HepG2 (cell line): Measurements from ENCODE around the gene STBD1. TPM values are rescaled to one million over a fixed set of nuclear protein-coding genes. Genes with fewer than 3 reads are reported as not detected.
A peak's percentile ranks its signal among the peaks of the same experiment; 100 is the strongest.

Source experiments
- CBX5 ChIP-seq: sonication (generic); formaldehyde crosslinking; IDR thresholded peaks from 2 replicates; pipeline ENCODE4 v1.4.0; 2020; ENCODE audit warnings: missing genetic modification reagents, borderline replicate concordance
- EP300 ChIP-seq, 3 experiments: sonication (generic) in 1 of 3; formaldehyde crosslinking in 1 of 3; IDR thresholded peaks; 2 replicates each; pipeline versions ENCODE4 v1.5.1 to v1.6.1; 2011 to 2020; ENCODE audit warnings: low read depth in 2 of 3, low read length in 2 of 3, borderline replicate concordance in 1 of 3, improper control_type of control experiment in 1 of 3, mild to moderate bottlenecking in 1 of 3, missing genetic modification reagents in 1 of 3, moderate library complexity in 1 of 3
- FOXC1 ChIP-seq: sonication (generic); formaldehyde crosslinking; IDR thresholded peaks from 2 replicates; pipeline ENCODE4 v1.8.0; 2022; ENCODE audit warnings: mild to moderate bottlenecking, missing genetic modification reagents, borderline replicate concordance
- GMEB1 ChIP-seq: sonication (generic); formaldehyde crosslinking; IDR thresholded peaks from 2 replicates; pipeline ENCODE4 v1.5.1; 2020; ENCODE audit warnings: missing genetic modification reagents, mild to moderate bottlenecking, borderline replicate concordance
- HOMEZ ChIP-seq: IDR thresholded peaks from 2 replicates; pipeline ENCODE4 v1.6.1; 2016; ENCODE audit warnings: low read depth
- KLF11 ChIP-seq: IDR thresholded peaks from 2 replicates; pipeline ENCODE4 v1.6.1; 2016; ENCODE audit warnings: missing compliant biosample characterization
- MBD4 ChIP-seq: IDR thresholded peaks from 2 replicates; pipeline ENCODE4 v1.6.1; 2012; ENCODE audit warnings: low read length, inconsistent platforms, borderline replicate concordance
- NFAT5 ChIP-seq: sonication (generic); formaldehyde crosslinking; IDR thresholded peaks from 2 replicates; pipeline ENCODE4 v1.4.0; 2020; ENCODE audit warnings: missing genetic modification reagents
- PAWR ChIP-seq: sonication (generic); formaldehyde crosslinking; IDR thresholded peaks from 2 replicates; pipeline ENCODE4 v1.4.0; 2020; ENCODE audit warnings: missing genetic modification reagents, mild to moderate bottlenecking, borderline replicate concordance
- PRDM10 ChIP-seq: sonication (generic); formaldehyde crosslinking; IDR thresholded peaks from 2 replicates; pipeline ENCODE4 v1.4.0; 2020; ENCODE audit warnings: low read depth, missing genetic modification reagents
- SAP130 ChIP-seq: IDR thresholded peaks from 2 replicates; pipeline ENCODE4 v1.6.1; 2016; ENCODE audit warnings: low read depth
- TBP ChIP-seq: sonication (generic); formaldehyde crosslinking; IDR thresholded peaks from 2 replicates; pipeline ENCODE4 v1.5.0; 2020; ENCODE audit warnings: missing genetic modification reagents
- TCF7L2 ChIP-seq: IDR thresholded peaks from 2 replicates; pipeline ENCODE4 v1.6.1; 2011; ENCODE audit warnings: mild to moderate bottlenecking, low read depth, low read length, moderate library complexity
- U2AF1 ChIP-seq: fragments of 200-400 bp; formaldehyde crosslinking; optimal IDR thresholded peaks from 2 replicates; pipeline ENCODE3; 2017; ENCODE audit warnings: mild to moderate bottlenecking, low read depth, low read length
- ZKSCAN8 ChIP-seq: IDR thresholded peaks from 2 replicates; pipeline ENCODE4 v1.6.1; 2016; ENCODE audit warnings: borderline replicate concordance, missing genetic modification reagents, missing compliant biosample characterization
- ZNF432 ChIP-seq: sonication (generic); formaldehyde crosslinking; IDR thresholded peaks from 2 replicates; pipeline ENCODE4 v1.5.0; 2020; ENCODE audit warnings: missing genetic modification reagents, mild to moderate bottlenecking, borderline replicate concordance
- ZNF468 ChIP-seq: sonication (generic); formaldehyde crosslinking; IDR thresholded peaks from 2 replicates; pipeline ENCODE4 v1.8.0; 2022; ENCODE audit warnings: mild to moderate bottlenecking, moderate library complexity, missing genetic modification reagents
- ZNF652 ChIP-seq: IDR thresholded peaks from 2 replicates; pipeline ENCODE4 v1.6.1; 2016; ENCODE audit warnings: low read depth, borderline replicate concordance
- polyA plus RNA-seq, 8 experiments: library from polyadenylated mRNA; depleted of rRNA in 3 of 8; stranded (reverse) in 7 of 8; unstranded in 1 of 8; fragments of >200 nt; fragmentation: Illumina TruSeq in 4 of 8; extraction: Trizol in 4 of 8; gene quantifications; 2 replicates each; pipeline versions ENCODE4 v1.2.1 to v1.2.3, GENCODE V29; 2011 to 2016; ENCODE audit warnings: low read depth in 4 of 8, missing spikeins in 1 of 8, mixed read lengths in 1 of 8; ENCODE audit not compliant: insufficient read depth in 1 of 8
- total RNA-seq, 5 experiments: library from RNA; depleted of rRNA; stranded (reverse); fragments of >200 nt; fragmentation: Illumina TruSeq; extraction: Trizol; gene quantifications; 2 replicates each; pipeline ENCODE4 v1.2.3, GENCODE V29; 2016; ENCODE audit warnings: low read depth in 1 of 5

STBD1 gene
- total and polyA plus RNA-seq, 2 of the 13 experiments (the other 11 are each of a cell fraction or from before 2014, with no cell fraction given), result 2.8 to 4.3 TPM

- TF ChIP-seq EP300 (IDR thresholded peaks at IDR 0.05; ENCODE audit: low read depth in 2 of 2, low read length in 2 of 2), result no peak
- no peak for TF ChIP-seq EP300 (CRISPR knock-in tag; IDR thresholded peaks at IDR 0.05; ENCODE audit: borderline replicate concordance)
- no peak for TF ChIP-seq PAWR (CRISPR knock-in tag)
- no peak for TF ChIP-seq ZNF468 (CRISPR knock-in tag)
- TF ChIP-seq TBP (CRISPR knock-in tag), result no peak
- peak; percentile 83 for TF ChIP-seq PRDM10 (CRISPR knock-in tag)
- peak; percentile 91 for TF ChIP-seq SAP130
- TF ChIP-seq KLF11 (CRISPR knock-in tag), result no peak
- no peak for TF ChIP-seq CBX5 (CRISPR knock-in tag)
- no peak for TF ChIP-seq MBD4
- no peak for TF ChIP-seq ZNF652 (CRISPR knock-in tag)
- no peak for TF ChIP-seq ZKSCAN8
- TF ChIP-seq FOXC1, result no peak
- peak; percentile 73; the same call in 1 of the 2 replicates for TF ChIP-seq HOMEZ
- TF ChIP-seq ZNF432, result no peak
- peak; percentile 48; the same call in 1 of the 2 replicates for TF ChIP-seq GMEB1 (CRISPR knock-in tag)
- TF ChIP-seq TCF7L2, result no peak
- no peak for TF ChIP-seq NFAT5 (CRISPR knock-in tag)
- TF ChIP-seq U2AF1, result no peak
These were observed 2.0 kb downstream of the STBD1 start (continued) for GRCh38 chr4:76308548-76308947.
